ENCODE data around the gene SLC26A4. TPM values are rescaled to one million over a fixed set of nuclear protein-coding genes. Genes with fewer than 3 reads are reported as not detected.
A peak's percentile ranks its signal among the peaks of the same experiment; 100 is the strongest.

SLC26A4 gene
- total RNA-seq, 1 experiment from 2014 or later = 0.22 TPM

DNA sequence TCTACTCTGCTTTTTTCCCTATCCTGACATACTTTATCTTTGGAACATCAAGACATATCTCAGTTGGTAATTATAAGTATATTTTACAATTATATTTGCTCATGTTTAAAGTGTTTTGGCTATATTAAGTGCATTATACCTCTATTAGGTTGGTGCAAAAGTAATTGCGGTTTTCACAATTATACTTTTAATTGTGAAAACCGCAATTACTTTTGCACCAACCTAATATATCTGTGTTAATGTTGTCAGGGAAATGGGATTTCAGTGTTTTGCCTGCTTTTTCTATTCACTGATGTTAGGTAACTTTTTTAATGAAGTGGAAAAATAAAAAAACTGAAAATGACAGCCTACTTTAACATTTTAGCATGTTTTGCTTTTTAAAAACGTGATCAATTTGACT lies 11.6 kb downstream of the SLC26A4 start (continued):
- no peak for TF ChIP-seq E2F5 (CRISPR knock-in tag; IDR thresholded peaks at IDR 0.05)

DNA sequence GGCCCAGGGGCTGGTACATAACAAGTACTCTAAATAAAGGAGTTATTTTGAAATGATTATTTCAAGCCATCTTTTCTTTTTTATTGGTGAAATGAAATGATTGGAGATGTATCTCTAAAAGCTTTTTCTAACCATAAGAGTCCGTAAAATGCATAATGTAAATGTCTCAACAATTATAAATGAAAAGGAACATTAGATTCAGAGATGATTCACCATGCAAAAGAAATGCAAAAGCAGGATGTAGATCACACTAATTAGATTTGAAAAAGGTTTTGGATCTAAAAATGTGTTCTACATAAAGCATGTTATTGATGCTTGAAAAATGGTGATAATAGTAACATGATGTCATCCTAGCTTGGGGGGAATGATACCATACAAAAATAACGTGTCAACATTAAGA lies 15.6 kb downstream of the SLC26A4 start:
- CTCF ChIA-PET = no interaction called here
- H3K4me3 Mint-ChIP-seq = no peak overlapping the region
- POLR2A ChIA-PET = no interaction called here
- no peak overlapping the region for H3K27ac Mint-ChIP-seq
- no peak for TF ChIP-seq NR2C2 (CRISPR knock-in tag; IDR thresholded peaks at IDR 0.05)
- TF ChIP-seq, protein P1, sequence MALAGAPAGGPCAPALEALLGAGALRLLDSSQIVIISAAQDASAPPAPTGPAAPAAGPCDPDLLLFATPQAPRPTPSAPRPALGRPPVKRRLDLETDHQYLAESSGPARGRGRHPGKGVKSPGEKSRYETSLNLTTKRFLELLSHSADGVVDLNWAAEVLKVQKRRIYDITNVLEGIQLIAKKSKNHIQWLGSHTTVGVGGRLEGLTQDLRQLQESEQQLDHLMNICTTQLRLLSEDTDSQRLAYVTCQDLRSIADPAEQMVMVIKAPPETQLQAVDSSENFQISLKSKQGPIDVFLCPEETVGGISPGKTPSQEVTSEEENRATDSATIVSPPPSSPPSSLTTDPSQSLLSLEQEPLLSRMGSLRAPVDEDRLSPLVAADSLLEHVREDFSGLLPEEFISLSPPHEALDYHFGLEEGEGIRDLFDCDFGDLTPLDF (CRISPR knock-in tag; IDR thresholded peaks at IDR 0.05) = no peak
- no peak for TF ChIP-seq PREB (CRISPR knock-in tag; IDR thresholded peaks at IDR 0.05; ENCODE audit: borderline replicate concordance)
- H3K4me1 Mint-ChIP-seq = peaks cover 7% of the 10 kb centered on the region
- DNase-seq (ENCODE audit: low spot score) (no peak), ATAC-seq (no peak)
- no peaks in the 10 kb centered on the region for H3K9me3 Mint-ChIP-seq
- H3K27me3 Mint-ChIP-seq (ENCODE audit: low read depth) = no peaks in the 10 kb centered on the region
- H3K36me3 Mint-ChIP-seq = no peaks in the 10 kb centered on the region

GRCh38 chr7:107678110-107678753 lies 17.6 kb downstream of the SLC26A4 start:
- no peaks in the 10 kb centered on the region for H3K36me3 Mint-ChIP-seq
- DNase-seq (ENCODE audit: low spot score) (no peak), ATAC-seq (no peak)
- no peak overlapping the region for H3K4me3 Mint-ChIP-seq
- no peaks in the 10 kb centered on the region for H3K27me3 Mint-ChIP-seq (ENCODE audit: low read depth)
- ChIA-PET CTCF (no interaction called here), POLR2A (no interaction called here)
- no peaks in the 10 kb centered on the region for H3K9me3 Mint-ChIP-seq
- peak overlapping the region; percentile 4; the same call in 1 of the 2 replicates for H3K27ac Mint-ChIP-seq
- peaks cover 11% of the 10 kb centered on the region for H3K4me1 Mint-ChIP-seq
- TF ChIP-seq, protein P2, sequence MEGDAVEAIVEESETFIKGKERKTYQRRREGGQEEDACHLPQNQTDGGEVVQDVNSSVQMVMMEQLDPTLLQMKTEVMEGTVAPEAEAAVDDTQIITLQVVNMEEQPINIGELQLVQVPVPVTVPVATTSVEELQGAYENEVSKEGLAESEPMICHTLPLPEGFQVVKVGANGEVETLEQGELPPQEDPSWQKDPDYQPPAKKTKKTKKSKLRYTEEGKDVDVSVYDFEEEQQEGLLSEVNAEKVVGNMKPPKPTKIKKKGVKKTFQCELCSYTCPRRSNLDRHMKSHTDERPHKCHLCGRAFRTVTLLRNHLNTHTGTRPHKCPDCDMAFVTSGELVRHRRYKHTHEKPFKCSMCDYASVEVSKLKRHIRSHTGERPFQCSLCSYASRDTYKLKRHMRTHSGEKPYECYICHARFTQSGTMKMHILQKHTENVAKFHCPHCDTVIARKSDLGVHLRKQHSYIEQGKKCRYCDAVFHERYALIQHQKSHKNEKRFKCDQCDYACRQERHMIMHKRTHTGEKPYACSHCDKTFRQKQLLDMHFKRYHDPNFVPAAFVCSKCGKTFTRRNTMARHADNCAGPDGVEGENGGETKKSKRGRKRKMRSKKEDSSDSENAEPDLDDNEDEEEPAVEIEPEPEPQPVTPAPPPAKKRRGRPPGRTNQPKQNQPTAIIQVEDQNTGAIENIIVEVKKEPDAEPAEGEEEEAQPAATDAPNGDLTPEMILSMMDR (IDR thresholded peaks at IDR 0.05) = no peak
- TF ChIP-seq, protein P3, sequence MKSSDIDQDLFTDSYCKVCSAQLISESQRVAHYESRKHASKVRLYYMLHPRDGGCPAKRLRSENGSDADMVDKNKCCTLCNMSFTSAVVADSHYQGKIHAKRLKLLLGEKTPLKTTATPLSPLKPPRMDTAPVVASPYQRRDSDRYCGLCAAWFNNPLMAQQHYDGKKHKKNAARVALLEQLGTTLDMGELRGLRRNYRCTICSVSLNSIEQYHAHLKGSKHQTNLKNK (CRISPR knock-in tag; IDR thresholded peaks at IDR 0.05) = no peak
- TF ChIP-seq, protein P4, sequence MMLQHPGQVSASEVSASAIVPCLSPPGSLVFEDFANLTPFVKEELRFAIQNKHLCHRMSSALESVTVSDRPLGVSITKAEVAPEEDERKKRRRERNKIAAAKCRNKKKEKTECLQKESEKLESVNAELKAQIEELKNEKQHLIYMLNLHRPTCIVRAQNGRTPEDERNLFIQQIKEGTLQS (CRISPR knock-in tag; conservative IDR thresholded peaks at IDR 0.05) = no peak
- no peak for TF ChIP-seq ZNF423 (CRISPR knock-in tag; IDR thresholded peaks at IDR 0.05)
- no peak for TF ChIP-seq TEAD1 (CRISPR knock-in tag; IDR thresholded peaks at IDR 0.05)
- no peak for TF ChIP-seq SP1 (CRISPR knock-in tag; conservative IDR thresholded peaks at IDR 0.05)
- TF ChIP-seq NR1H2 (CRISPR knock-in tag; IDR thresholded peaks at IDR 0.05) = no peak

DNA sequence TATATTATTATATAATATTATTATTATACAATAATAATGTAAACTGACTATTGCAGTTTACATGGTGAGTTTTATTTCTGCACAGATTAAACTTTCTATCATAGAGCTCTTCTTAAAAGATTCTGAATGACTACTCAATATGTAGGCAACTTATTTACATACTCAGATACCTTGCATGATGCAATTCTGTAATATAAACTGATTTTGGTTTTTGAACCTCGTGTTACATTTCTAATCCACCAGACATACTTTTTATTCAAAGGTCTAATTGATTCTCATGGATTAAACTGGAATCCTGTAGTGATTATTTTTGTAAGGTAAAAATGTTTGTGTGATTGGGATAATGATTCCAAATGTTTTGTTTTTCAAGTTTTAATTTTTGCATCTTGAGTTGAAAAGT lies 19.9 kb downstream of the SLC26A4 start:
- ATAC-seq (no peak), DNase-seq (ENCODE audit: low spot score) (no peak)
- CTCF ChIA-PET = interaction anchor here (2.1 kb wide), 1 partner anchor 20 kb away, joined by 6 read pairs; the partner anchor contains the start of gene SLC26A4
- POLR2A ChIA-PET = no interaction called here
- Mint-ChIP-seq H3K4me3 (no peak overlapping the region), H3K9me3 (no peaks in the 10 kb centered on the region), H3K4me1 (peaks cover 19% of the 10 kb centered on the region), H3K27ac (no peak overlapping the region), H3K36me3 (no peaks in the 10 kb centered on the region), H3K27me3 (ENCODE audit: low read depth) (no peaks in the 10 kb centered on the region)
- TF ChIP-seq, protein P5, sequence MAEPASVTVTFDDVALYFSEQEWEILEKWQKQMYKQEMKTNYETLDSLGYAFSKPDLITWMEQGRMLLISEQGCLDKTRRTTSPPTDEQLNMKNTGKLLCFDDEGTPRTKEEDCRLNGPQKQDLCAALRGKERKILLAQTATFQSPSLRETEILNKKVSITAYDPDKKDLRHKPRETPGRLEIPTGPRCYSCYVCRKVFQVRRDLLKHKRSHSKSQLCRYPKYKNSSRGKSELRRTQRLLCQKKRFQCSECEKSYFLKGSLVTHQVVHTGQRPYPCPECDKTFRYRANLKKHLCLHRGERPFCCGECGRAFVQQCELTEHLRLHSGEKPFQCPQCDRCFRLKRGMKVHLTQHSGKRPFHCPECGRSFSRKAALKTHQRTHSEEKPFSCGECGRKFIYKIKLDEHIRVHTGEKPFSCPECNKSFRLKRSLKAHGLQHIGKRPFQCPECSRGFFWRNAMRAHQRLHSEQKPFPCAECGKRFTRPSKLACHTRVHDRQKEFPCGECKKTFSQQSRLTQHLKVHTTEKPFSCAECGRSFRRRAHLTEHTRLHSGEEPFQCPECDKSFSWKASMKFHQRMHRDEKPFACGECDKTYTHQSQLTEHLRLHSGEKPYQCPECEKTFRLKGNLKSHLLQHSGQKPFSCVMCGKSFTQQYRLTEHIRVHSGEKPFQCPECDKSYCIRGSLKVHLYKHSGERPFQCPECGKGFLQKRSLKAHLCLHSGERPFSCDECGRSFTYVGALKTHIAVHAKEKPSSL (CRISPR knock-in tag; conservative IDR thresholded peaks at IDR 0.05) = no peak
- TF ChIP-seq, protein P4 (CRISPR knock-in tag; conservative IDR thresholded peaks at IDR 0.05) = no peak
- TF ChIP-seq GRHL2 (CRISPR knock-in tag; IDR thresholded peaks at IDR 0.05; ENCODE audit: insufficient replicate concordance, severe bottlenecking) = no peak

Data from WTC11 (cell line).